NCI-H2196 (cell line): Measurements from ENCODE around the gene DMRTB1.

Source experiments
- DNase-seq: peaks from one replicate; lab custom pipeline; 2025; ENCODE audit not compliant: unreplicated experiment; lab: John Stamatoyannopoulos, UW

The DMRTB1 gene

DNA sequence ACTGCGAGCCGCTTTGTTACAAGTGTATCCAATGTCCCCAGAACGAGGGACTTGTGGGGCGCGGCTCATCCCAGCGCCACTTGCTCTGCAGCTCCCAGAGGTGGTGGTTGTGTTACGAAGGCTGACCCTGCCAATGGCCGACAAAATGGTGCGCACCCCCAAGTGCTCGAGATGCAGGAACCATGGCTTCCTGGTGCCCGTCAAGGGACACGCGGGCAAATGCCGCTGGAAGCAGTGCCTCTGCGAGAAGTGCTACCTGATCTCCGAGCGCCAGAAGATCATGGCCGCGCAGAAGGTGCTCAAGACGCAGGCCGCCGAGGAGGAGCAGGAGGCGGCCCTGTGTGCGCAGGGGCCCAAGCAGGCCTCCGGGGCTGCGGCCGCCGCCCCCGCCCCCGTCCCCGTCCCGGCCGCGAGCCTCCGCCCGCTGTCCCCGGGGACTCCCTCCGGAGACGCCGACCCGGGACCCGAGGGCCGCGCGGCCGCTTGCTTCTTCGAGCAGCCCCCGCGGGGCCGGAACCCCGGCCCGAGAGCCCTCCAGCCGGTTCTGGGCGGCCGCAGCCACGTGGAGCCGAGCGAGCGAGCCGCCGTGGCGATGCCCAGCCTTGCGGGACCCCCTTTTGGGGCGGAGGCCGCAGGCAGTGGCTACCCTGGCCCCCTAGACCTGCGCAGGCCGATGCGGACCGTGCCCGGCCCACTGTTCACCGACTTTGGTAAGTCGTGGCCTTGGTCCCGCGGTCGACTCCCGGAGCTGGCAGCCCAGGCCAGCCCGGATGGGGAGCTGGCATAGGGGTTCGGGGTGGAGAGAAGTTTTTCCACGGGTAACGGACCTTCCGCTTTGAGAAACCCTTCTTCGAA, at the start of gene DMRTB1:
Gene DMRTB1 (plus strand): TSS at position 79 of the 855 bp plus-strand sequence. CDS start 55 bp downstream, at position 134.
- no peak for DNase-seq

GRCh38 chr1:53409695-53410094, 49.5 kb upstream of the DMRTB1 start:
- no peak for DNase-seq

DNA sequence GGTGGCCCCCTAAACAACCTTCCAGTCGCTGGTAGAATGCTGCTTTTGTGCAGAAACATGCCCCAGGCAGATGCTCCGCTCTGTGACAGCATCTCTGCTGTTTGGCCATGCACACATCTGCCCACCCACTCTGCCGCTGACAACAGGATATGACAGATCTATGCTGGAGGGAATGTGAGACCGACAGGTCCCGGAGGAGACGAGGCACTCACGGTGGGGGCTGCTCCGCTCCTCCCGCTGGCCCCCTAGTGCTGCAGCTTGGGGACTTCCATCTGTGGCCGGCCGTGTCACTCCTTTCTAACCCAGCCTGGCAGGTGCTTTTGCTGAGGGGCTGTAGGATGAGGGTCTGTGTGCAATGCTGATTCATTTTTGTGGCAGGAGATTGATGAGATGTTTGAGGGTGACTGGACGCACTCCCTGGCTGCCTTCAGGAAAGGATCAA, 49.1 kb upstream of the DMRTB1 start:
- no peak for DNase-seq

DNA sequence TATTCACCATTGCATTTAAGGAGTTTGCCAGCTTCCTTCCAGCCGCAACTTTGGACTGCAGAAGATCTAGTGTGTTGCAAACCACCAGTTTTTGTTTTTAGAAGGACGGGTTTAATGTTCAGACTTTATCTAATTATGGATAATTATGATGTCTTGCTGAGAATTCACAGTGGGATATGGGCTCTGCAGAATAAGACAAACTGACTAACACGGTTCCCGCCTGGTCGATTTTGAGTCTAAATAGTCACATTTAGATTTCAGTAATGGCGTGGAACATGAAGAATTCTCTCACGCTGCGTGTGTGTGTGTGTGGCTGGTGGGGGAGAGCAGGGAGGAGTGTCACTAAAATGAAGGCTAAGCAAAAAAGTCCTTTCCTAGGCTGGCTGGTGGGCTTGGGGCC, 48.5 kb upstream of the DMRTB1 start:
- DNase-seq, result no peak

DNA sequence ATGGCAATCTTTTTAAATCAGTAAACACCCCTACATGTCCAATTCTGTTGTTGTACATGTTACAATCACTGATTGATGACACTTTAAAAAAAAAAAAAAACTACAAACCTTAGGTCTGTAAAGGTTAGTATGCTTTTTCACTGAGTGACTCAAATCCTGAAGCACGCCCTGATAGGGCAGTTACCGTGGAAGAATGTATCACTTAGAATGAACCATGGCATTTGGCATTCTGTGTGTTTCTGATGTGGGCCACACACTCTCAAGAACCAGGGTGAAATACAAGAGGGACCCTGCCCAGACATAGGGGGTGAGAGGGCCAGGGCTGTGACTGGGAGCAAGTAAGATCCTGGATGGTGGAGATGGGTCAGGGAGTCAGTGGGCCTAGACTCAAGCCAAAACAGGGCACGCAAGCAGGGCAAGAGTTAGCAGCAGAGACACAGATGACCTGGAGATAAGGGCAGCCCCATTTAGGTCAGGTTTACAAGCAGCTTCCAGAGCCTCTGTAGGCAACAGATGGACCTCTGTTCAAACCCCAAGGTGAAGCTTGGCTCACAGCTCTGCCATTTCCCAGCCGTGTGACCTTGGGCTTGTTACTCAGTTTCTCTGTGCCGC, 47.6 kb upstream of the DMRTB1 start:
- no peak for DNase-seq

DNA sequence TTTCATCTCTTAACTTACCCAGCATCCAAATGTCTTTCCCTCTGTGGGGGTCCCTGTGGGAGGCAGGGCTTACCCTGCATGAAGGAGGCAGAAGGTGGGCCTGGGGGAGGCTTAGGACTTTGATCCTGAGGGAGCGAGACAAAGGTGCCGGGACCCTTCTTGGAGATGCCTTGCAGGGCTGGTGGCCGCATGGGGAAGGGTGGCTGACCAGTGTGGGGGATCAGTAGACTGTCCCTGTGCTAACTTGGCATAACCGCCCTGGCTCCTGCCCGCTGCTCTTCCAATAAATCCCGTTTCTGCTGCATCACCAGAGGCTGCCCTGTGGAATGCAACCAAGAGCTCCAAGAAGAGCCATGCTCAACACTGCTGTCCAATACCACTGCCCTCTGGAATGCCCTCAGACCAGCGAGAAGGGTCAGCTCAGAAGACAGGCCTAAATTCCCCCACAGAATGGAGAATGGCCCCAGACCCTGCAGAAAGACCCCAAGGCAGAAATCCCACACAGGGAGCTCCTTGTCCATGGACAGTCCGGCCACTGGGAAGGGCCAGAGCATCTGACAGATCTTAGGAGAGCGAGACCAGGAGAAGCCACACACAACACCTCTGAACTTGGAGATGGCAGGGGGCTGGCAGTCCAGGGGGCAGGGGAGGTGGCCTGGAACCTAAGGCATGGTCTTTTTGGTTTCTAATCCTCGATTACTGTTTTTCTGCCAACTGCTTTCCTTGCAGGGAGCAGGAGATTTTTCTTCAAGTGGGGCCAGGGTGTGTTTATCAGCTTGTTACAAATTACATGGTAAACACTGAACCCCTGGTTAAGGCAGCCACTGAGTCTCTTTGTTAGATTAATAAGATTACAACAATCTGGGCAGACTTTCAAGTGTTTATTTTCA, 46.7 kb upstream of the DMRTB1 start:
- DNase-seq, result no peak

GRCh38 chr1:53413175-53414001, 45.8 kb upstream of the DMRTB1 start:
- no peak for DNase-seq

- no peak for DNase-seq
Measured at GRCh38 chr1:53414632-53415031, 44.6 kb upstream of the DMRTB1 start.

DNA sequence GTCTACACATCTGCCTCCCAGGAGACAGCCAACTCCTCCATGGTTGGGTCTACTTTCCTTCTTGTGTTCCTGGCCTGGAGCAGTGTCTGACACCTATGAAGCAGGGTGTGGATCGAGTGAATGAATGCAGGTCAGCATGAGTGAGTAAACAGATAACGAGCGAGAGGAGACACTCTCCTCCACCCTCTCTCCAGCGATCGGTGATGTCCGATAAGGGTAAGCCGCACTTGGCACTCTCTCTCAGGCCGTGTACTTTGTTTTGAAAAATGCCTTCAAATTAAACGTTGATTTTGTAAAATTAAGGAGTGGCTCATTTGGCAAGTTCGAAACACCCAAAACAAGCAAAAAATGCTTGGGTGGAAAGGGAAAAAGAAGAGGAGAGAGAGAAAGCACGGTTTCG, 43.8 kb upstream of the DMRTB1 start:
- DNase-seq, result no peak

DNA sequence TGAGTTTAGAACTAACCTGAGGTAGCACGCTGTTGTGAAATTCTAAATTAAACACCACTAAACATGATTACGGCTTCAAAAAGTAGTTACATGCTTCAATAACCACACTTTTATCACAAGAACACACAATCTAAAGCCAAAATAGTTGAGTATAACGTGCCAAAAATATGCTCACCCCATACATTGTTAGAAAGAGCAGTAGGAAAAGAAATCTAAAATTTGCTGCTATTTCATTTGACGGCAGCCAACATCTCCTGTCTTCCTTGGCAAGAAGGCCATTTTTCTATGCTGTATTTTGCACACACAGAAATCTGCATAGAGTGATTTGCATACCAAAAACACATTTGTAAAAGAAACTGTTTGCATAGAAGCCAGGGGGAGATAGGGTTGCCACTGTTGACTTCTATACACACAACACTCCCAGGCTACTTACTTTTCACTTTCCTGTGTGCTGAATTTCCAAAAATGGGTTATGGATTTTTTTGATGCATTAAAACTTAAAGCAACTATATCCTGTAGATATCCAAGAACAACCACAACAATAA, 42.9 kb upstream of the DMRTB1 start:
- DNase-seq, result no peak

DNA sequence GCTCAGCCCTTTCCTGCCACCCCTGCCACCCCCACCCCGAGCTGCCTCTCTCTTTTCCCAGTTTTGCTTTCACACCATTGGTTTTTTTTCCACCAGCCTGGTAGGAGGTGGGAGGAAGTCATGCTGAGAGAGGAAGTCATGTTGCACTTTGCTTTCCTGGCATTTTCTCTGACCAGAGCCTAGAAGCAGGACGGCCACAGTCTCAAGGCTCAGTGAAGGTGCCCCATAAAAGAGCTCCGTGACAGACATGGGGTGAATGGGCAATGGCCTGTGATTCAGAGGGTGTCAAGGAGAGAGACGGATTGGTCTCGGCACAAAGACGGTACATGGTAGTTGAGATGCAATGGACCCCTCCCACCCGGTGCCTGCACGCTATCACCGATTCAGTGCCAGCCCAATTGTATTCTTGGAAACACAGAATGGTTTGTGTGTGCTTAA, 42.1 kb upstream of the DMRTB1 start:
- DNase-seq, result no peak

DNA sequence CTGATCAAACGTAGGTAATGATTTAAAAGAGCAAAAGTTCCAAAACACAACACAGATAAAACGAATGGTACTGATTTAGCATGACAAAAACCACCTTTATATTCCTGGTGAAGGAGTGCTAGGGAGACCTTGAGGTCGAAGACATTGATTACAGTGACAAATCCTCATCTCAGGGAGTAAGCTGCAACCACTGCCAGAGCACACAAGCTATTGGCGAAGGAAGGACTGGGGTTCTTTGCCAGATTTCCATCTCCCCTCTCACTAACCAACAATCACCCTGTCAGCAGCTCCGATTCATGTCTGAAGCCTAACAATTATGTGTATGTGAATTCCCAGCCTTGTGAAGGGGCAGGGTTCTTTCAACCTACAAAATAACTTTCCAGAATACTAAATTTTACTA, 40.2 kb upstream of the DMRTB1 start:
- no peak for DNase-seq

GRCh38 chr1:53420341-53420740, 38.9 kb upstream of the DMRTB1 start:
- no peak for DNase-seq

GRCh38 chr1:53421208-53421607, 38.0 kb upstream of the DMRTB1 start:
- no peak for DNase-seq

DNA sequence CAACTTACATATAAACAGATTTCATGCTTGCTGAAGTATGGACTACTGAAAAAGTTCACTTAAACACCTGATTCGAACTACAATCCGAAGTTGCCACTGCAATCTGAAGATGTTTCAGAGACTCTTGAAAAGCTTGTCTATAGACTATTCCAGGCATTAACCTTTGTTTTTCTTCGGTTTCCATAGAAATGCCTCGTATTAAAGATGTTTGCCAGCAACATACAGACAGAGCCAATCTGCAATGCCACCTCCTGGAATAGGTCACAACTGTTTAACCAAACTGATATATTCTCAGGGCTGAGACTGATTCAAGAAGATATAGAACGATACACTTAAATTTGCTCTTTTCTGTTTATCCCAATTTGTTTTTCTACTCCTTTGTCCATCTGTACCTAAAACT, 28.9 kb upstream of the DMRTB1 start:
- DNase-seq, result no peak

- DNase-seq, result no peak
Measured at GRCh38 chr1:53430779-53431178, 28.4 kb upstream of the DMRTB1 start.

- no peak for DNase-seq
Measured at GRCh38 chr1:53431244-53431643, 28.0 kb upstream of the DMRTB1 start.

GRCh38 chr1:53431805-53432565, 27.2 kb upstream of the DMRTB1 start:
- no peak for DNase-seq

- no peak for DNase-seq
Measured at GRCh38 chr1:53432611-53433010, 26.6 kb upstream of the DMRTB1 start.
